MM.1S (cell line): Measurements from ENCODE around the gene SEC61G.

Source experiments
- CTCF ChIP-seq: fragments of 300-600 bp; sonication (generic); IDR thresholded peaks from 2 replicates; pipeline ENCODE4 v1.5.1; 2016; ENCODE audit warnings: antibody characterized with exemption, low read length, mixed read lengths
- EZH2 ChIP-seq: fragments of 300-600 bp; sonication (generic); optimal IDR thresholded peaks from 2 replicates; pipeline ENCODE3; 2017; ENCODE audit warnings: low read depth, mild to moderate bottlenecking, antibody characterized with exemption, low read length, mixed read lengths

- no peak for TF ChIP-seq EZH2
- TF ChIP-seq CTCF = no peak
Measured at GRCh38 chr7:54802114-54802513, 43.1 kb upstream of the SEC61G start.
